Neuron (in vitro differentiated cells): ENCODE measurements around the gene FBLN1.
"Not testable (repeated sequence)": the region's sequence is repeated elsewhere in the genome, so short reads cannot be mapped to it uniquely, and the experiment has no call there.

Experiments
- H2AFZ ChIP-seq: one replicate; pipeline ENCODE4 v1.6.1; 2013; ENCODE audit warnings: low read depth, mild to moderate bottlenecking, inconsistent platforms, low read length, moderate library complexity
- H3K27me3 ChIP-seq: one replicate; pipeline ENCODE4 v1.6.1; 2013; ENCODE audit warnings: low read length; ENCODE audit not compliant: insufficient read depth
- H3K36me3 ChIP-seq: one replicate; pipeline ENCODE4 v1.6.1; 2013; ENCODE audit warnings: low read length; ENCODE audit not compliant: insufficient read depth
- H3K4me1 ChIP-seq: one replicate; pipeline ENCODE4 v1.6.1; 2013; ENCODE audit warnings: low read length; ENCODE audit not compliant: insufficient read depth
- H3K4me3 ChIP-seq: 2 replicates; pipeline ENCODE4 v1.5.1; 2013; ENCODE audit warnings: mild to moderate bottlenecking, low read length, moderate library complexity
- H3K9me3 ChIP-seq: one replicate; pipeline ENCODE4 v1.6.1; 2013; ENCODE audit warnings: low read length

FBLN1 gene

GRCh38 chr22:45586651-45587405, 84.1 kb downstream of the FBLN1 start:
- H3K36me3 ChIP-seq, result no peaks in the 10 kb centered on the region
- H3K9me3 ChIP-seq, result no peaks in the 10 kb centered on the region
- H3K4me3 ChIP-seq, result no peak overlapping the region
- peaks cover 20% of the 10 kb centered on the region for H3K4me1 ChIP-seq
- no peak overlapping the region for H2AFZ ChIP-seq
- H3K27me3 ChIP-seq, result no peaks in the 10 kb centered on the region

GRCh38 chr22:45587638-45588505, 85.2 kb downstream of the FBLN1 start:
- no peaks in the 10 kb centered on the region for H3K9me3 ChIP-seq
- H3K4me3 ChIP-seq, result no peak overlapping the region
- H2AFZ ChIP-seq, result no peak overlapping the region
- H3K4me1 ChIP-seq, result peaks cover 20% of the 10 kb centered on the region
- H3K27me3 ChIP-seq, result no peaks in the 10 kb centered on the region
- no peaks in the 10 kb centered on the region for H3K36me3 ChIP-seq

GRCh38 chr22:45589556-45589955, 86.9 kb downstream of the FBLN1 start:
- H2AFZ ChIP-seq, result no peak overlapping the region
- H3K4me3 ChIP-seq, result no peak overlapping the region
- H3K9me3 ChIP-seq, result no peaks in the 10 kb centered on the region
- H3K4me1 ChIP-seq, result peaks cover 20% of the 10 kb centered on the region
- no peaks in the 10 kb centered on the region for H3K27me3 ChIP-seq
- H3K36me3 ChIP-seq, result no peaks in the 10 kb centered on the region

- no peaks in the 10 kb centered on the region for H3K27me3 ChIP-seq
- no peak overlapping the region for H3K4me3 ChIP-seq
These were observed 87.6 kb downstream of the FBLN1 start for GRCh38 chr22:45590262-45590661.

GRCh38 chr22:45591633-45592213, 89.0 kb downstream of the FBLN1 start:
- not testable (repeated sequence) for H3K27me3 ChIP-seq

More at GRCh38 chr22:45590262-45590661, 87.6 kb downstream of the FBLN1 start:
- Histone ChIP-seq H2AFZ (no peak overlapping the region), H3K36me3 (no peaks in the 10 kb centered on the region), H3K4me1 (peaks cover 20% of the 10 kb centered on the region), H3K9me3 (no peaks in the 10 kb centered on the region)

GRCh38 chr22:45594123-45594941, 91.6 kb downstream of the FBLN1 start:
- no peak overlapping the region for H3K4me3 ChIP-seq
- no peak overlapping the region for H2AFZ ChIP-seq
- H3K9me3 ChIP-seq, result no peaks in the 10 kb centered on the region
- no peaks in the 10 kb centered on the region for H3K27me3 ChIP-seq
- H3K36me3 ChIP-seq, result no peaks in the 10 kb centered on the region
- no peaks in the 10 kb centered on the region for H3K4me1 ChIP-seq

More at GRCh38 chr22:45591633-45592213, 89.0 kb downstream of the FBLN1 start:
- not testable (repeated sequence) for H3K9me3 ChIP-seq, H3K36me3 ChIP-seq, H2AFZ ChIP-seq, H3K4me3 ChIP-seq
- H3K4me1 ChIP-seq, result peaks cover 20% of the 10 kb centered on the region

GRCh38 chr22:45597460-45598192, 94.9 kb downstream of the FBLN1 start:
- Histone ChIP-seq H3K4me1 (no peaks in the 10 kb centered on the region), H2AFZ (no peak overlapping the region), H3K27me3 (no peaks in the 10 kb centered on the region), H3K9me3 (no peaks in the 10 kb centered on the region), H3K36me3 (no peaks in the 10 kb centered on the region), H3K4me3 (no peak overlapping the region)

GRCh38 chr22:45598596-45599217, 96.0 kb downstream of the FBLN1 start:
- H3K4me3 ChIP-seq, result no peak overlapping the region
- H2AFZ ChIP-seq, result no peak overlapping the region
- no peaks in the 10 kb centered on the region for H3K36me3 ChIP-seq
- H3K9me3 ChIP-seq, result no peaks in the 10 kb centered on the region
- H3K27me3 ChIP-seq, result no peaks in the 10 kb centered on the region
- no peaks in the 10 kb centered on the region for H3K4me1 ChIP-seq

- no peaks in the 10 kb centered on the region for H3K4me1 ChIP-seq
- H2AFZ ChIP-seq, result no peak overlapping the region
- no peaks in the 10 kb centered on the region for H3K36me3 ChIP-seq
- no peaks in the 10 kb centered on the region for H3K27me3 ChIP-seq
- no peak overlapping the region for H3K4me3 ChIP-seq
- H3K9me3 ChIP-seq, result no peaks in the 10 kb centered on the region
These were observed 97.3 kb downstream of the FBLN1 start for GRCh38 chr22:45599836-45600577.

GRCh38 chr22:45600790-45601730, 98.4 kb downstream of the FBLN1 start:
- Histone ChIP-seq H3K27me3 (no peaks in the 10 kb centered on the region), H3K9me3 (no peaks in the 10 kb centered on the region), H3K36me3 (no peaks in the 10 kb centered on the region), H3K4me1 (no peaks in the 10 kb centered on the region), H2AFZ (no peak overlapping the region), H3K4me3 (no peak overlapping the region)
